IPS DF 6.9 (cell line): ENCODE data around the gene NUDT14.

Source experiments
- DNase-seq: peaks from one replicate; pipeline ENCODE4 v3.0.0-alpha.2; 2013; ENCODE audit warnings: low read depth, low spot score
- H3K27ac ChIP-seq: one replicate; pipeline ENCODE4 v1.5.1; 2013; ENCODE audit warnings: low read length, control low read depth
- H3K27me3 ChIP-seq: 2 replicates; pipeline ENCODE4 v1.6.1; 2013; ENCODE audit warnings: mild to moderate bottlenecking, low read length; ENCODE audit not compliant: control insufficient read depth, insufficient read depth
- H3K36me3 ChIP-seq: 2 replicates; pipeline ENCODE4 v1.6.1; 2013; ENCODE audit warnings: low read length; ENCODE audit not compliant: control insufficient read depth, insufficient read depth
- H3K4me1 ChIP-seq: 2 replicates; pipeline ENCODE4 v1.6.1; 2013; ENCODE audit warnings: low read length; ENCODE audit not compliant: control insufficient read depth, insufficient read depth
- H3K4me3 ChIP-seq: 2 replicates; pipeline ENCODE4 v1.5.1; 2013; ENCODE audit warnings: mild to moderate bottlenecking, low read length
- H3K9me3 ChIP-seq: 2 replicates; pipeline ENCODE4 v1.6.1; 2013; ENCODE audit warnings: low read length, inconsistent platforms; ENCODE audit not compliant: control insufficient read depth, insufficient read depth
- WGBS: extraction: QIAGEN DNeasy Blood & Tissue Kit; methylation state at CpG from one replicate; pipeline ENCODE4 v1.1.7; 2013; ENCODE audit warnings: mixed read lengths, missing lambda C conversion rate; ENCODE audit not compliant: insufficient read length, insufficient coverage; 5-methylcytosine and 5-hydroxymethylcytosine counted together

The NUDT14 gene

DNA sequence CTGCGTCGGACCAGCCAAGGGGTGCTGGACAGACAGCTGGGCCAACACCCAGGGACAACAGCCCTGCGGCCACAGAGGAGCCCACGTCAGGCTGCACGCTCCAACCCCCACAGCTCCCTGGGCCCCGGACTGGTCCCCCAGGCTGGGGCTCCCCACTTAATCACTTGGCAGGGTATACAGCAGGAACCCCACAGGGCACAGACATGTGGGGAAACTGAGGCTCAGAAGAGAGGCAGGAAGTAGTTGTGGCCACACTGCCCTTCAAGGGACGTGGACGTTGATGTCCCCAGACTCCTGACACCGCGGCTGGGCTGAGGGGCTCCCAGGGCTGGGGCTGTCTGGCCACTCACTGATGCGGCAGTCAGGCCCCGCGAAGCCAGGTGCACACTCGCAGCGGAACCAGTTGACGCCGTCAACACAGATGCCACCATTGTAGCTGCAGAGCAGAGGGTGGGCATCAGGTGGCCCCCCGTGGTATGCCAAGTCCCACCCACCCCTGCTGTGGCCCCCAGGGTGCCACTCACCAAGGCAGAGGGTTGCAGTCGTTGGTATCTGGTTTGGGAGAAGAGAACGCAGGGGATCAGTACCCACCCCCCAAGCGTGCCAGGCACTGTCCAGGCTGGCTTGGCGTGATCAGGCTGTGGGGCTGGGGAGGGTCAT is 34.0 kb downstream of the NUDT14 start:
- no peak for DNase-seq
- no CpG with 5 or more reads among the region's 22 CpGs for WGBS
- Histone ChIP-seq H3K4me3 (no peak overlapping the region), H3K27ac (no peak overlapping the region), H3K4me1 (peaks cover 1% of the 10 kb centered on the region; the same call in 1 of the 2 replicates), H3K27me3 (no peaks in the 10 kb centered on the region), H3K9me3 (no peaks in the 10 kb centered on the region), H3K36me3 (no peaks in the 10 kb centered on the region; the same call in 1 of the 2 replicates)

GRCh38 chr14:105146181-105146975 is 34.7 kb downstream of the NUDT14 start:
- no peaks in the 10 kb centered on the region; the same call in 1 of the 2 replicates for H3K36me3 ChIP-seq
- no CpG with 5 or more reads among the region's 40 CpGs for WGBS

GRCh38 chr14:105145381-105146180 is 35.5 kb downstream of the NUDT14 start:
- peaks cover 1% of the 10 kb centered on the region; the same call in 1 of the 2 replicates for H3K4me1 ChIP-seq
- H3K9me3 ChIP-seq: no peaks in the 10 kb centered on the region
- H3K36me3 ChIP-seq: no peaks in the 10 kb centered on the region; the same call in 1 of the 2 replicates
- H3K4me3 ChIP-seq: no peak overlapping the region
- H3K27me3 ChIP-seq: no peaks in the 10 kb centered on the region
- DNase-seq: no peak
- no peak overlapping the region for H3K27ac ChIP-seq
- WGBS: no CpG with 5 or more reads among the region's 28 CpGs

More at GRCh38 chr14:105146181-105146975, 34.7 kb downstream of the NUDT14 start:
- H3K4me3 ChIP-seq: no peak overlapping the region
- peaks cover 1% of the 10 kb centered on the region; the same call in 1 of the 2 replicates for H3K4me1 ChIP-seq
- no peaks in the 10 kb centered on the region for H3K9me3 ChIP-seq
- DNase-seq: no peak
- no peaks in the 10 kb centered on the region for H3K27me3 ChIP-seq
- no peak overlapping the region for H3K27ac ChIP-seq

DNA sequence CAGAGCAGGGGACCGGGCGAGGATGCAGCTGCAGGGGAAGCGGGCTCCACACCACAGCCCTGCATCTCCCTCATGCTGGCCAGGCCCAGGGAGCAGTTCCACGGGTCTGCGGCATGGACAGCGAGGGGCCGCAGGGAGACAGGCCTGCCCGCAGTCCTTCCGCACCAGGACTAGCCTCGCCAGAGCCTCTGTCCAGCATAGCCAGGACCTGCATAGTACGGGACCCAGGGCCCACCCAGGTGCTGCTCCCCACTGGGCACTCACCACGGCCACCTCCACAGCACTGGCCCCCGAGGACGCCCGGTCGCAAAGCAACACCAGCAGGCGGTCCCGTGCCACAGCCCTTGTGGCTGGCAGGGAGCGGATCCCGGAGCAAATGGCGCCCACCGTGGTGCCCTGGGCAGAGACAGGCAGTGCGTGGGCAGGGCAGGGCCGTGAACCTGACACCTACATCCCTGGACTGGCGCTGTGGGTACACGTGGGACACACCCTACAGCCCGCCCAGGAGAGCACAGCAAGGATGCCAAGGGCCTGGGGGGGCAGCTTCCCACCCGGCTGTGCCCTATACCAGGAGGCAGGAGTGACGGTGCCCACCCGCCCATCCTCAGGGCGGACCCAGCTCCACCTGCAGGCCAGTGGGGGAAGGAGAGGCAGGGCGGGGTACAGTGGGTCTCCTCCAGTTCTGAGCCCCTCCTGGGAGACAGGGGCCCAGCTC is 36.3 kb downstream of the NUDT14 start:
- no peak for DNase-seq
- Histone ChIP-seq H3K9me3 (no peaks in the 10 kb centered on the region), H3K27me3 (no peaks in the 10 kb centered on the region), H3K27ac (no peak overlapping the region), H3K4me3 (no peak overlapping the region), H3K36me3 (no peaks in the 10 kb centered on the region; the same call in 1 of the 2 replicates), H3K4me1 (peaks cover 1% of the 10 kb centered on the region; the same call in 1 of the 2 replicates)
- WGBS: no CpG with 5 or more reads among the region's 32 CpGs

GRCh38 chr14:105144026-105144665 is 37.0 kb downstream of the NUDT14 start:
- no peaks in the 10 kb centered on the region for H3K27me3 ChIP-seq
- H3K27ac ChIP-seq: no peak overlapping the region
- DNase-seq: no peak
- H3K4me3 ChIP-seq: no peak overlapping the region
- H3K9me3 ChIP-seq: no peaks in the 10 kb centered on the region
- H3K4me1 ChIP-seq: peaks cover 1% of the 10 kb centered on the region; the same call in 1 of the 2 replicates
- no peaks in the 10 kb centered on the region; the same call in 1 of the 2 replicates for H3K36me3 ChIP-seq
- no CpG with 5 or more reads among the region's 16 CpGs for WGBS

DNA sequence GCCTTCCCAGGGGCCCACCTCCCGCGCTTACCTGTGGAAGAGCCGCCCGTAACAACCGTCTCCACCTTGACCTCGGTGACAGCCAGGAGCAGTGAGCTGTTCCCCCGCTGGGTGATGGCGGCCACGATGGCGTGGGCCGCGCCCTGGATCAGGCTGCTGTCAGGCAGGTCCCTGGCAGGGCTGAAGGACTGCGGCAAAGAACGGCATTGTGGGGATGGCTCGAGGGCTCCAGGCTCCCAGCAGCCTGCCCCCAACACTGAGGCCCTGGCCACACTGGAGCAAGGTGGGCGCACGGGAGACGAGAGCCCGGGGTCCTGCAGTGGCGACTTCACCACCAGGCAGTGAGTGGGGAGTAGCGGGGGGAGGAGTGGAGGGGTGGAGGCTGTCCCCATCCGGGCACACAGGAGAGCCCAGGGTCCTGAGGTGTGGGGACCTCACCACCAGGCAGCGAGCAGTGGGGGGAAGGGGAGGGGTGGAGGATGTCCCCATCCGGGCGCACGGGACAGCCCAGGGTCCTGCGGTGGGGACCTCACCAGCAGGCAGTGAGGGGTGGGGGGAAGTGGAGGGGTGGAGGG is 37.6 kb downstream of the NUDT14 start:
- DNase-seq: no peak
- H3K4me3 ChIP-seq: no peak overlapping the region

GRCh38 chr14:105142651-105143450 is 38.3 kb downstream of the NUDT14 start:
- WGBS: no CpG with 5 or more reads among the region's 60 CpGs
- H3K9me3 ChIP-seq: no peaks in the 10 kb centered on the region
- no peak for DNase-seq
- H3K36me3 ChIP-seq: no peaks in the 10 kb centered on the region; the same call in 1 of the 2 replicates
- H3K27ac ChIP-seq: no peak overlapping the region
- no peaks in the 10 kb centered on the region for H3K27me3 ChIP-seq
- H3K4me1 ChIP-seq: no peaks in the 10 kb centered on the region; the same call in 1 of the 2 replicates
- no peak overlapping the region for H3K4me3 ChIP-seq

More for the DNA sequence above, 37.6 kb downstream of the NUDT14 start:
- Histone ChIP-seq H3K4me1 (no peaks in the 10 kb centered on the region; the same call in 1 of the 2 replicates), H3K27me3 (no peaks in the 10 kb centered on the region), H3K27ac (no peak overlapping the region), H3K36me3 (no peaks in the 10 kb centered on the region; the same call in 1 of the 2 replicates), H3K9me3 (no peaks in the 10 kb centered on the region)
- no CpG with 5 or more reads among the region's 27 CpGs for WGBS

DNA sequence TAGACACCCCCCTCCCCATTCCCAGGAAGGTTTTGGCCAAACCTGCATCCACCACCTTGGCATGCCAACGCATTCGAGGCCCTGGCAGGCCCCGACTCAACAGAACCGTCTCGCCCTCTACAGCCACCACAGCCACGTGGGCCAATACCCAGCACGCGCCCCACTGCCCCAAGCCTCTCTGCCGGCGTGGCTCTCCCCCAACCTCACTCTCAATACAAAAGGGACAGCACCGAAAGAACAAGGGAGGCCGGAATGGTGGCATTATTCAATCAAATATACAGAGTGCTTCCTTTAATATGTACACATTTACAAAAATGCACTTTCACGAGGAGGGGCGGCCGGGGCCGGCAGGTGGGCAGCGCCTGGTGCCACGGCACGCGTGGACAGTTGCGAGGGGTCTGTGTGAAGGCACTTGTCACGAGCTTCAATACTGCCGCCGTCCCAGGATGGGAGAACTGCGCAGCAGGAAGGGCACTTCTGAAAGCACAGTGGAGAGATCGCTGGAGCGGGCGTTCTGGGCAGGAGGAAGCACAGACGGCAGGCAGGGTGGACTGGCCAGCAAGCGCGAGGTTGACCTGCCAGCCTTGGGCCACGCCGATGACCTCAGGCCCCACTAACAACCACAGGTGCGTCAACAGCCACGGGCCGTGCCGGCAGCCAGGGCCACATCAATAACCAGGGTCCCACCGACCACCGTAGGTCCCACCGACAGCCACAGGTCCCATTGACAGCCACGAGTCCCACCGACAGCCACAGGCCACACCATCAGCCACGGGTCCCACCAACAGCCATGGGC is 39.4 kb downstream of the NUDT14 start:
- H3K27ac ChIP-seq: no peak overlapping the region
- DNase-seq: no peak
- no peaks in the 10 kb centered on the region for H3K27me3 ChIP-seq
- H3K4me3 ChIP-seq: no peak overlapping the region
- H3K9me3 ChIP-seq: no peaks in the 10 kb centered on the region
- WGBS: no CpG with 5 or more reads among the region's 43 CpGs
- no peaks in the 10 kb centered on the region; the same call in 1 of the 2 replicates for H3K36me3 ChIP-seq
- no peaks in the 10 kb centered on the region; the same call in 1 of the 2 replicates for H3K4me1 ChIP-seq
